ENCODE data around the gene PPIL6.
A peak's percentile ranks its signal among the peaks of the same experiment; 100 is the strongest.
"Not testable (repeated sequence)": the region's sequence is repeated elsewhere in the genome, so short reads cannot be mapped to it uniquely, and the experiment has no call there.

PPIL6 gene

DNA sequence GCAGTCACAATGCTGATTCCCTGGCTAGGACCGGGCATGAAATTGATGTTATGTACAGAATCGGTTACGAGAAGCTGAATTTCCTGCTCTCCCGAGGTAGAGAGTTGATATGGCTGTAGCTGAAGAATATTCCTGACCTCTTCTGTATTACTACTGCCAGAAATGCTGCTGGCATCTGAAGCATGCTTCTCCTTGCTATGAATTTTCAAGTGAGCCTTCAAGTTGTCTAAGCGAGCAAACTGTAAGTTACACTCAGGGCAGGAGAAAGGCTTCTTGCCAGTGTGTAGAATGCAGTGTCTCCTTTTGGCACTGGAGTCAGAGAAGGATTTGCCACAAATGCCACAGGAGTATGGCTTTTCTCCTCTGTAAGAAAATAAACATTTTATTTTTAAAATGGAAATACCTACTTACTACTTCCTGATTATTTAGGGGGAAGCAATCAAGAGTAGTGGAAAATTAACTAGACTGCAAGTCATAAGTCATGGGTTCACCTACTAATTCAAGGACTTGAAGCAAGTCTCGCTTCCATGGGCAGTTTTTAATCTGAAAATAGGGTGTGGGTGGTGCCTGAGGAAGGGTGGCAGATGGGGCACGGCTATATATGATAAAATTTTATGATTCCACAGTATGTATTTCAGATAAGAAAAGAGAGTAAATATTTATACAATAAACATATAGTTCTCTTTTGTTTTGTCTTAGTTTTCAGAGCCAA is 25.9 kb upstream of the PPIL6 start:
- no peak for DNase-seq

- DNase-seq: no peak
Observed at GRCh38 chr6:109465772-109466171, 25.3 kb upstream of the PPIL6 start.

DNA sequence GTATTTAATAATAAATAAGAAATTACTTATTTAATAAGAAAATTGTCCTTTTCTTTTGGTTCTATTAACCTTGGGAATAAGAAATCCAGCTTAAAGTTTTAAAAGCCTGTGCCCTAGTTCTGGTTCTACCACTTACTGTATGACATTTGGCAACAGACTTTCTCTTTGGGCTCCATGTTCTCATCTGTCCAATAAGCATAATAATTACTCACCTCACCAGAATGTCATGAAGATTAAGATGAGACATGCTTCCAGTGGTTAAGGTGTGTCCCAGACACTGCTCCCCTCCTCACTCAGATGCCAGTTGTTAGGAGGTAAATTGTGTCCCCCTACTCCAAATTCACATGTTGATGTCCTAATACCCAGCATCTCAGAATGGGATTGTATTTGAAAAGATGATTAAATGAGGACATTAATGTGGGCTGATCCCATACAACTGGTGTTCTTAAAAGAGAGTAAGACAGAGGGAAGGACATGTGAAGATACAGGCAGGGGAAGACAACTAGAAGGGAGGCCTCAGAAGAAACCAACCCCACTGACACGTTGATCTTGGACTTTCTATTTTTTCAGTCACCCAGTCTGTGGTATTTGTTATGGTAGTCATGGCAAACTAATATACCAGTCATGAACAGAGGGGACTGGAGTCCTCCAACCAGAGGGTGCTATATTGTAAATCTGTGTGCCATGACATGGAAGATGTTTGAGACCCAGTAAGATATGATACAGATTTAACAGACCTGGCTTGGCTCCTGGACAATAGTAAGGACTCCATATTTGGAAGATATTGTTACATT is 21.5 kb upstream of the PPIL6 start:
- no peak for DNase-seq

DNA sequence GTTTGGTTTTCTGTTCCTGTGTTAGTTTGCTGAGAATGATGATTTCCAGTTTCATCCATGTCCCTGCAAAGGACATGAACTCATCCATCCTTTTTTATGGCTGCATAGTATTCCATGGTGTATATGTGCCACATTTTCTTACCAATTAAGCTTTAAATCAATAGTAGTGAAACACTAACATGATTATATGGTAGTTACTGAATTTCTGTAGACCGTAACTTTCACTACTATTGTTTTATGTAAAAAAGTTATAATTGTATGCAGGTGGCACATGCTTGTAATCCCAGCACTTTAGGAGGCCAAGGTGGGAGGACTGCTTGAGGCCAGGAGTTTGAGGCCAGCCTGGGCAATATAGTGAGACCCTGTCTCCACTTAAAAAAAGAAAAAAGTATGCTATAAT is 20.8 kb upstream of the PPIL6 start:
- not testable (repeated sequence) for DNase-seq

DNA sequence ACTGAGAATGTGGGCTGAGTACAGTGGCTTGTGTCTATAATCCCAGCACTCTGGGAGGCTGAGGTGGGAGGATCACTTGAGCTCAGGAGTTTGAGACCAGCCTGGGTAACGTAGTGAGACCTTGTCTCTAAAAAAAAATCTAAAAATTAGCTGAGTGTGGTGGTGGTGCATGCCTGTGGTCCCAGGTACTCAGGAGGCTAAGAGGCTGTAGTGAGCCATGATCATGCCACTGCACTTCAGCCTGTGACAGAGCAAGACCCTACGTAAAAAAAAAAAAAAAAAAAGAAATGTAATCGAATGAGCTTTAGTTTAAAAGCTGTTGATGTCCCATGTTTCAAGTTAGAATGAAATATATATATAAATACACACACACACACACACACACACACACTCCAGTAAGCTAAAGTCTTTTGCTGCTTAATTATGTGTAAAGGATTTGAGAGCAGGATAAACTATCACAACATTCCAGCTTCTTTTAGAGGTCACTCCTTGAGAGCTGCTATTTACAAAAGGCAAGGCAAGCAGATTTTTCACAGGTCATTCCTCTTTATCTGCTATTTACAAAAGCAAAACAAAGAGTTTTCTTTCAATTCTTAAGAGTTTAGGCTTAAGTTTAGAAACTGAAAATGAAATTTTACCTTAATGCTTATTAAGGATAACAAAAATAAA is 19.9 kb upstream of the PPIL6 start:
- no peak for DNase-seq

GRCh38 chr6:109458774-109459531 is 18.5 kb upstream of the PPIL6 start:
- no peak for DNase-seq

DNA sequence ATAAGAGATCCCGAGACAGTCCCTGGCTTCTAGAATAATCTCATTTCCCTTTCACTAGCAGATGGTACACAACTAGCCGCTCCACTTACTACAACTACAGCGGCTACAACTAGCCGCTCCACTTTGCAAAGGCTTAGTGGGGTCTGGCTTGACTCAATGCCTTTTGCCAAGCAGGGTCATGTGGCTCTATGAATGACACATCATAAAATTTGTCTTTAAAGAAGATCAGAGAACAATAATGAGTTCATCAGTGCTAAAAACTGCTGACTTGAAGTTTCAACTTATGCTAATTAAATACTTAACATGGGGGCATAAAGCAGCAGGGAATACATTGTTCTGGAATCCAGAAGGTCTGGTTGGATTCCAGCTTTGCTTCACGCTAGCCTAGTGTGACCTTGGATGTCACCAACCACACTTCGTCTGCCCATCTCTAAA is 17.2 kb upstream of the PPIL6 start:
- DNase-seq: no peak

DNA sequence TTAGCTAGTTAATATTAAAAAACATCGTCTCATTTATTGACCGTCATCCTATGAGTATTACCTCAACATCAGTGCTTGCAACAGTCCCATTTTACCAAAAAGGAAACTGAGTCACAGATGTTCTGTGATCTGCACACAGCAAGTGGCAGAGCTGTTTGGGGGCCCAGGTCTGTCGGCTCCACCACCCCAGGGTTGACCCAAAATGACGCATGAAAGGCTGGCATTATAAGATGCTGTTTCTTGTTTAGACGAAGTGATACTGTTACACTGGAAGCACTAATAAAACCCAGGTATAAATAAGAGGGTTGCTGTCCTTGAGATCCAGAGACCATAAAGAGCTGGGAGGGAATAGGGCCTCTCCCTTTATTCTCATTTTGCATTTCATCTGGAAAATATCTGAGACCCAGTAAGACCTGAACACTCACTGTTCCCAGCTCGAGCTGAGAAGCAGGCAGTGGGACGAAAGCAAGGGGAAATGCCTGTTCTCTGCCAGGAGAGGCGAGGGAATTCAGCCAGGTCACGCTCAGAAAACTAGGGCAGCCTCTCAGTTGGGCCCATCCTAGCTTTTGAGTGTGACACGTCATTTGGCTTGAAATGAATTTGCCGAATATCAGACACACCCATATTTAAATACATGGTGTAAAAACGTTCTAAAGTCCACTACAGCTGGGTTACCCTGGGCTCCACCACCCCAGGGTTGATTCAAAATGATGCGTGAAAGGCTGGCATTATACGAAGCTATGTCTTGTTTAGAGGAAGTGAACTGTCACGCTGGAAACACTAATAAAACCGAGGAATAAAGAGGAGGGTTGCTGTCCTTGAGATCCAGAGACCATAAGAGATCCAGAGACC is 16.5 kb upstream of the PPIL6 start:
- no peak for DNase-seq

DNA sequence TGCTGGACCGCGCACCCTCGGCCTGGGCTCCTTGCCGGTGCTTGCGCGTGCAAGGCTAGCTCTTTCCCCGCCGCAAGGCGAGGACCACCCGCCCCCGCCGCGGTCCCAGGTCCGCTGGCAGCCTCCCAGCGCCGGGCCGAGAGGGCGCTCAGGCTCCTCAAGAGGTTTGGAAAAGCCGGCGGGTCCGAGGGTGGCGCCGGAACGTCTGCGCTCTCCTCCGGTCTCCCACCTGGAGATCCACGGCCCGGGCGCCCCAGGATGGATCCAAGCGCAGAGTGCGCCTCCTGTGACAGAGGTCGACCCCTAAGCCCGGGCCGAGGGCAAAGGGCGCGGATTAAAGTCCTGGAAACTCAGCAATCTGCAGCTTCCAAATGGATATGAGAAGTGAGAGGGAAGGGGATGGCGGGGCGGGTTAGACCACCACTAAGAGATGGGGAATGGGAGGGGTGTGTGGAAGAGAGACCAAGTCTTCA is 15.7 kb upstream of the PPIL6 start:
- DNase-seq: no peak

DNA sequence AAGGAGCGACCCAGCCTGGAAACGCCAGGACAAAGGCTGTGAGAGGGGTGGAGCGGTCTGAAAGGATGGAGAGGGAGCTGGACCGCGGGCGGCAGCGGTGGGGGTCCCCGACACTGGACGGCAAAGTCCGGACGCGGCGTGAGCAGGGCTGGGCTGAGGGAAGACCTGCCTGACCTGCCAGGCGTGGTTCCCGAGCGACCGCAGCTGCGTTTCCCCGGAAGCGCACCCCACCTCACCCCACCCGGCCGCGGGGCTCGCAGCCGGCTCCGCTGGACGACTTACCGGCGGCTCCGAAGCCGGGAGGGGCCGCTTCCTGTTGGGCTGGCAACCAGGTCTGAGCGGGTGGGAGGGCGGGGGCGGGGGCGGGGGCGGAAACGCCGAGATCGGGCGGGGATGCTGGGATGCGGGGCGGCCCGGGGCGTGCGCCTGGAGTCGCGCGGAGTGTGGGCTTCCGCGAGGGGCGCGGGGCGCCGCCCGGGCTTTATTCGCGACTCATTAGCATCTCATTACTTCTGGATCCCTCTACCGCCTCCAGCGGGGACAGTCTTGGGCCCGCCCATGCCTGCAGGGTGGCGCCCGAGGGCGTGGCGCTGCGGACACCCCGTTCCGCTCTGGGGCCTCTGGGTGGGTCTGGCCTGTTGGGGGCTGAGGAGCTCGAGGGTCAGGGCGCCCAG is 15.1 kb upstream of the PPIL6 start, which contains the start of gene MICAL1:
MICAL1 (minus strand) TSS at position 336 of the 674 bp plus-strand sequence. CDS start 1,576 bp downstream, outside the sequence.
- peak in 2 of 4 experiments; percentile 46 to 61 for DNase-seq

- DNase-seq: peak in 2 of 4 experiments; percentile 45 to 50
Observed at GRCh38 chr6:109454496-109455436, 14.3 kb upstream of the PPIL6 start.

DNA sequence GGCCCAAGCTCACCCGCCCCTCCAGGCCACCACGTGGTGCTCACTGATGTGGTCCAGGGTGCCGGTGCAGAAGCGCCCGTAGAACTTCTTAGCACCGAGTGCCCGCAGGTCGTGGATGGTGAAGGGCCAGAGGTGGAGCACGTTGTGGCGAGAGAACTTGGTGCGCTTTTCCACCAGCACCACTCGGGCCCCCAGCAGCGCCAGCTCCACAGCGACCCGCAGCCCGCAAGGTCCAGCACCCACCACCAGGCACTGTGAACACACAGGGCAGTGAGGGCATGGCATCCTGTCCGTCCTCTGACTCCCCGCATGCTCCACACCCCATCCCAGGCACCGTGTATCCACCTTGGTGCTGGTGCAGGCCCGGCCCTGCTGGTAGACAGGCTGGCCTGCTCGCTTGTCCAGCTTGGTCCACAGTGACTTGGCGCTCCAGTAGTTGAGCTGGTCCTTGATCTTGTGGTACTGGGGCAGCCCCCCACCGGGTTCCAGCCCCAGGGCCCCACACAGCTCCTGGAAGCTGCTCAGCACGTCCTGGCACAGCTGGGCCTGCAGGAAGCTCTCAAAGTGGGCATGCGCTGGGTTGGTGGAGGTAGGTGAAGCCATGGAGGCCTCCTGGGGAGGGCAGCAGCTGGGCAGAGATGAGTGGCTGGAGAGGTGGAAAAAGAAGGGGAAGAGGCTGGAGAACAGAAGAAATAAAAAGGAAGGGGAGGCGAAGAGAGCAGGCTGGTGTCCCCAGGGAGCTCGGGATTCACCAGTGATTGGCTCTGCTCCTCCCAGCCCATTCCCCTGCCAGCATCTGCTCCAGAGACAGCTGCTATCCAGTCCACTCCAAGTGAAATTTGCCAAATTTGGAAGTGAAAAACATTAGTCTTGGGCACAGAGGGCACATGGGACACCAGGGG is 13.4 kb upstream of the PPIL6 start:
- DNase-seq: no peak

- no peak for DNase-seq
Observed at GRCh38 chr6:109453156-109453555, 12.7 kb upstream of the PPIL6 start.

DNA sequence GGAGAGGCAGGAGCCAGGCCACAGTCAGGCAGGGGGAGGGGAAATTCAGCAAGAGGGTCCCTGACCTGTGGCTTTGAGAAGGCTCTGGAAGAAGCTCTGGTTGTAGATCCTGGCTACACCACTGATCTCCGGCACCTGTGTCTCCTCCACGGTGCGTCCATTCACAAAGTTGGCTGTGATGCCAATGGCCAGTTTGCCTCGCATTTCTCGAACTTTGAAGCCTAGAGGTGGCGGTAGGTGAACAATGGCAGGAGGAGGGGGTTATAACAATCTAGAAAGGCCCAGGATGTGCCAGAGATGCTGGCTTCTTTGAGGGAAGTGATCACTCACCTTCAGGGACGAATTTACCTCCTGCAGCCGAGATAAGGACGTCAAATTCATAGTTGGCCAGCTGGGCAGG is 11.8 kb upstream of the PPIL6 start:
- no peak for DNase-seq

GRCh38 chr6:109451376-109451775 is 10.9 kb upstream of the PPIL6 start:
- DNase-seq: no peak

- no peak for DNase-seq
Observed at GRCh38 chr6:109450801-109451200, 10.4 kb upstream of the PPIL6 start.

DNA sequence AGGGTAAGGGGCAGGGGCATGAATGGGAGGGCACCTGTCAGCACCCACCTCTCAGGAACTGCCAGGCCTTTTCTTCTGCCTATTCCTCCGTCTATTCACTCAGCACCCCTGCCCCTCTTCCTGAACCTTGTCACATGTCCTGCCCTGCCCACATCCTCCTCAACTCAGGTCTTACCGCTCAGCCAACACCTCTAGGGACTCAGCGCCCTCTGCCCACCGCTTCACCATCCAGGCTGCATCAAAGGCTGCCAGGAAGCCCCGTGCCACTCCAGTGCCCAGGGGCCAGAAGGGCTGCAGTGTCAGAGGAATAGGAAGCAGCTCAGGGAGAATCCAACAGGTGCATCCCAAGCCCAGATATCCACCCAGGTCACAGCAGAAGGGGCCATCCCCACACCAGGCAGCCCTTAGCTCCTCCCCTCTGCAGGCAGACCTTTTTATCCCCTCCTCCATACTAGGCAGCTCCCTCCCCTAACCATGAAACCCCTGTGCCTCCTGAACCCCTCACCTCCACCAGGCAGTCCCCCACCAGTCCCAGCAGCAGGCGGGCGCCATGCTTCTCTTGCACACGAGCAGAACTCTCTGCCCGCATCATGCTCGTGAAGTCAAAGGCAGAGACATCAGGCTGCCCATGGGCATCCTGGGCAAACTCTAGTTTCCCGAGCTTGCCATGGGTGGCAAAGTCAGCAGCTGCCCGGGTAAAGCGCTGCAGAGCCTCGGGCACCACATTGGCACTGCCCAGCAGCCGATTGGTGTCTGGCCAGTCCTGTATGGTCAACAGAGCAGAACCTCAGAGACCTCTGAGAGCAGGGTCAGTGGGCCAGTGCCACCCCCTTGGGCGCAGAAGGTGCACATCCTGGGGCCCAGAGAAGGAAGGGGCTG is 9.6 kb upstream of the PPIL6 start:
- DNase-seq: peak in 1 of 4 experiments; percentile 16
